Skin of body (tissue), 2 donors: ENCODE results near the gene EBNA1BP2. TPM values are rescaled to one million over a fixed set of nuclear protein-coding genes. Genes with fewer than 3 reads are reported as not detected.
"Not testable (repeated sequence)": the region's sequence is repeated elsewhere in the genome, so short reads cannot be mapped to it uniquely, and the experiment has no call there.

ENCODE experiments used
- DNase-seq: peaks from one replicate; lab custom pipeline; 2025; lab: John Stamatoyannopoulos, UW
- total RNA-seq: library from RNA; depleted of rRNA; stranded (reverse); fragments of >200 nt; gene quantifications from one replicate; pipeline ENCODE4 v1.2.3, GENCODE V29; 2014

Gene EBNA1BP2
- total RNA-seq: 33.5 TPM

- DNase-seq: peak; percentile 92
Measured at GRCh38 chr1:43171876-43172526, at the start of gene EBNA1BP2, which contains the start of gene CFAP57. EBNA1BP2 (minus strand) TSS chr1:43172290; CDS start chr1:43172118, 172 bp downstream. CFAP57 (plus strand) TSS chr1:43172330; CDS start chr1:43172754, 424 bp downstream.

DNA sequence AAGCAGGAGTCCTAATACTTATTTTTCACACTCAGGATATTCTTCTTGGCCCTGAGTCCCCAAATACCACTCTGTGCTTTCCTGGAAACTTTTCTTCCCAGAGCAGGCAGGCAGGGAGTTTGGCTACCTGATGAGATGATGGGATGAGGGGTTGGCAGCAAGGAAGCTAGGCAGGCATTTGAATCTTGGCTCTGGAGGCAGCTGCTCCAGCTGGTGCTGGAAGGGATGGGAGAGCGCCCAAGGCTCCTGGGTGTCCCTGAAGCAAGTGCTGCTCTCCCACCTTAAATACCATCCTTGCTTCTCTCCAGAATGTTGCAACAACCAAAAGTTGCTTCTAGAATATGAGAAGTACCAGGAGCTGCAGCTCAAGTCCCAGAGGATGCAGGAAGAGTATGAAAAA, 49.7 kb upstream of the EBNA1BP2 start:
- DNase-seq: no peak

GRCh38 chr1:43220905-43221778, 49.1 kb upstream of the EBNA1BP2 start:
- DNase-seq: no peak

- DNase-seq: no peak
Measured at GRCh38 chr1:43217747-43218146, 45.7 kb upstream of the EBNA1BP2 start.

DNA sequence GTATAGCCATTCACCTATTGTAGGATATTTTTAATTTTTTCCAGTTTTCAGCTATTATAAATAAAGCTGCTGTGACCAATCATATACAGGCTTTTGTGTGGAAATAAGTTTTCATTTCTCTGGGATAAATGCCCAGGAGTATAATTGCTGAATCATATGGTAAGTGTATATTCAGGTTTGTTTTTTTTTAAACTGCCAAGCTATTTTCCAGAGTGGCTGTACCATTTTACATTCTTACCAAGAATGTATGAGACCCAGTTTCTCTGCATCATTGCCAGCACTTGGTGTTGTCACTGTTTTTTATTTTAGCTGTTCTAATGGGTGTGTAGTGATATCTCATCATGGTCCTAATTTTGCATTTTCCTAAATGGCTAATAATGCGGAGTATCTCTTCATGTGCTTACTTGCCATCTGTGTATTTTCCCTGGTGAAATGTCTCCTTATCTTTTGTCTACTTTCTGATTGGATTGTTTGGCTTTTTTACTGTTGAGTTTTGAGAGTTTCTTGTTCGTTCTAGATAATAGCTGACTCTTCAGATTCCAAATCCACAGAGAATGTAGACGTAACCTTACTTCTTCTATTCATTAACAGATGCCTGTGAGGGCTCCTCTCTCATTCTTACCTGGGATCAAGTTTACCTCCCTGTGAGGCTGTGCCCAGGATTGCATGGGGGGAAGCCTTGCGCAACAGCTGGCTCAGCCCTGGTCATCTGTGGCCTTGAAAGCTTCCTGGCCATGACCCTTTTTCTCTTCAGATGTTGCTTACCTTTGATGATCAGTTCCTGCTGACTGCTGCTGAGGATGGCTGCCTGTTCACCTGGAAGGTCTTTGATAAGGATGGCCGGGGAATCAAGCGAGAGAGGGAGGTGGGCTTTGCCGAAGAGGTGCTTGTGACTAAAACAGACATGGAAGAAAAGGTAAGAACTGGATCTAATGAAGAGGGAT, 42.7 kb upstream of the EBNA1BP2 start:
- no peak for DNase-seq

DNA sequence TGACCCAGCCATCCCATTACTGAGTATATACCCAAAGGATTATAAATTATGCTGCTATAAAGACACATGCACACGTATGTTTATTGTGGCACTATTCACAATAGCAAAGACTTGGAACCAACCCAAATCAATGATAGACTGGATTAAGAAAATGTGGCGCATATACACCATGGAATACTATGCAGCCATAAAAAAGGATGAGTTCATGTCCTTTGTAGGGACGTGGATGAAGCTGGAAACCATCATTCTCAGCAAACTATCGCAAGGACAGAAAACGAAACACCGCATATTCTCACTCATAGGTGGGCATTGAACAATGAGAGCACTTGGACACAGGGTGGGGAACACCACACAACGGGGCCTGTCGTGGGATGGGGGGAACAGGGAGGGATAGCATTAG, 36.2 kb upstream of the EBNA1BP2 start:
- DNase-seq: not testable (repeated sequence)

DNA sequence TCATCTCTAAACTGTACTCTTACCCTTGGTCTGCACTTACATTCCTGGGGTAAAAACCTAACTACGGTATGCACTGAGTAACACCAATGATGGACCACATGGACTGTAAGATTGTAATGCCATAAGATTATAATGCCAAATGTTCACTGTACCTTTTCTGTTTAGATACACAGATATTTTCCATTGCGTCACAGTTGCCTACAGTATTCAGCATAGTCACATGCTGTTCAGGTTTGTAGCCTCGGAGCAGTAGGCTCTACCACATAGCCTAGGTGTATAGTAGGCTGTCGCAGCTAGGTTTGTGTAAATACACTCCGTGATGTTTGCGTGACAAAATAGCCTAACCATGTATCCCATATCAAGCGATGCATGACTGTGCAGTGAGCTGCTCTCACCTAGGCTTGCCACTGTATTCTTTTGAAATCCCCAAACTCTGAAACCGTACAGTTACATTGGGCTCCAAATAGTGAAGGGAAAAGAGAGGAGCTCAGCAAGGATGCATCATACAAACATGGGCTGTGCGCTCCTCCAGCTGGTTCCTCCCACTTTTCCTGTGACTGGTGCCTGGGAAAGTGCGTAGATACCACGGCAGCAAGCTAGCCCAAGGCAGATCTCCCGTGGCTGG, 35.3 kb upstream of the EBNA1BP2 start:
- DNase-seq: peak; percentile 62

DNA sequence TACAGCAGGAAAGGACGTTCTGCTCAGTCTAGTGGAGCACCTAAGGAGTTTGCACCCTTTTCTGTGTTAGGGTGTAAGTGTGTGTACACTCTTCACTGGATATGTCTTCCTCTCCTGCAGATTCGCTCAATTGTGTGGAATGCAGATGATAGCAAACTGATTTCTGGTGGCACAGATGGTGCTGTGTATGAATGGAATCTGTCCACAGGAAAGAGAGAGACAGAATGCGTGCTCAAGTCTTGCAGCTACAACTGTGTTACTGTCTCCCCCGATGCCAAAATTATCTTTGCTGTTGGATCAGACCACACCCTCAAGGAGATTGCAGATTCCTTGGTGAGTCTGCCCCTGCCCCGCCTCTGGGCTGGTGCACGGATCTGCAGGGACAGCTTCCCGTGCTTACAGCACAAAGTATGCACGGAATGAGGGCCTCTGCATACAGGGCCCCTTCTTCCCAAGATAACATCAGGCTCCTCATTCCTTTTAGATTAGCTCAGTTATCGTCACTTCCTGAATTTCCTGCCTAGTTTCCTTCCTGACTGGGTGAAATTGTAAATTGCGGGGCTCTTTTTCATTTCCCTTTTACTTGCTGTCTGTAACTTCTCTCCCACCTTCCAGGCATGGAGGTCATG, 34.6 kb upstream of the EBNA1BP2 start:
- DNase-seq: peak; percentile 91

GRCh38 chr1:43205671-43206070, 33.6 kb upstream of the EBNA1BP2 start:
- no peak for DNase-seq

DNA sequence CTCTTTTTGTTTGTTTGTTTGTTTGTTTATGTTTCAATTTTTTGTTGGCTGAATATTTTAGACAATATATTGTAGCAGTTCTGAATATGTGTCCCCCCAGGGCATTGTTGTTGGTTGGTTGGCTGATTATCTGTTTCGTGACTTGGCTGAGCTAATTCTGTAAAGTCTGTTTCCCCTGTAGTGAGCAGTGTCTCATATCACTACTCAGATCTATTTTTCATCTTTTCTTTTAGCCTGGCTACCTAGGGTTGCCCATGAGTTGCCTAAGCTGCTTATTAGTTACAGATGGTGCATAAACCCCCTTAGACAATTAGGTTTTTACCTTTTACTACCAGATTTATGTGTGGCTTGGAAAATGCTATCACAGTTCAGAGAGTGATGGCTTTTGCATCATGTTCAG, 32.3 kb upstream of the EBNA1BP2 start:
- no peak for DNase-seq

- DNase-seq: no peak
Measured at GRCh38 chr1:43203859-43204258, 31.8 kb upstream of the EBNA1BP2 start.

DNA sequence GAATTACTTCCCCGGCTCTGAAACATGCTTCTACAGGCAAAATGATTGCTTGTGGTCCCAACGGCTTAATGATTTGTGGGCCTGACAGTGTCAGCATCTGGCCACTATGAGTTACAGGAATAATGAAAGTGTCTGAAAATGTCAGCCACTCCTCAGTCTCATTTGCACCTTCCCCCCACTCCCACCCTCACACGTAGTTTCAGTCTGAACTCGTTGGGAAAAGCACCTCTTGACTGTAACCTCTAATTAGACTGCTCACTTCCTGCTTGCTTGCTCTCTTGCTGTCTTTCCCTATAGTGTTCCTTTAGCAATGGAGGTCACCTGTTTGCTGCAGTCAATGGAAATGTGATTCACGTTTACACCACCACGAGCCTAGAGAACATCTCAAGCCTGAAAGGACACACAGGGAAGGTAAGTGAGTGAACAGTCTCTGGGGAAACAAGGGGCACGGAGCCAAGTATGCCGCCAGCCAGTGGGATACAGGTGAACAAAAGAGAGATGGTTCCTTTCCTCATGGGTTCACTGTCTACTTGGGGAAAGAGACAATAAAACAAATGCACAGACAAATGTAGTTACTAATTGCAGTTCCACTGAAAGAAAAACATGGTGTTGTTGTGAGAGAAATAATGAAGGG, 27.1 kb upstream of the EBNA1BP2 start:
- no peak for DNase-seq

- no peak for DNase-seq
Measured at GRCh38 chr1:43197343-43198127, 25.4 kb upstream of the EBNA1BP2 start.

- DNase-seq: no peak
Measured at GRCh38 chr1:43194509-43194908, 22.4 kb upstream of the EBNA1BP2 start.

- DNase-seq: no peak
Measured at GRCh38 chr1:43188106-43188505, 16.0 kb upstream of the EBNA1BP2 start.

- DNase-seq: no peak
Measured at GRCh38 chr1:43184995-43185394, 12.9 kb upstream of the EBNA1BP2 start.

- no peak for DNase-seq
Measured at GRCh38 chr1:43184388-43184787, 12.3 kb upstream of the EBNA1BP2 start.

GRCh38 chr1:43177691-43178090, 5.6 kb upstream of the EBNA1BP2 start:
- DNase-seq: no peak

DNA sequence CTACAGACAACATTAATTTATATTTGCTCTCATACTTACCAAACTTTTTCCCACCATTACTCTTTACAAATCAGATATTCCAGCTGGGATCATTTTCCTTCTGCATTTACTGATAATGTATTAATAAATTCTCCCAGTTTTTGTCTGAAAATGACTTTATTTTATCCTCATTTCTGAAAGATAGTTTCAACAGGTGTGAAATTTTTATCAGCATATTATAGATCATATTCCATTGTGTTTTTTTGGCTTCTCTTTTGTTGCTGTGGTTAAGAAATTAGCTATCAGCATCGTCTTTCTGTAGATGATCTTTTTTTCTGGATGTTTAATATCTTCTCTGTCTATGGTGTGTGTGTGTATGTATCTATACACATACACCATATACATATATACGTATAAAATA, 2.8 kb upstream of the EBNA1BP2 start:
- DNase-seq: no peak
